ENCODE data around the gene RNF151. TPM values are rescaled to one million over a fixed set of nuclear protein-coding genes. Genes with fewer than 3 reads are reported as not detected.

RNF151 gene
- total RNA-seq, 1 experiment from 2014 or later = not detected

GRCh38 chr16:1976951-1977874 is 10.6 kb downstream of the RNF151 start:
- DNase-seq (ENCODE audit: low spot score) = no peak

- no peak for DNase-seq (ENCODE audit: low spot score)
Measured at GRCh38 chr16:1977875-1978268, 11.2 kb downstream of the RNF151 start.

GRCh38 chr16:1978476-1979120 is 11.9 kb downstream of the RNF151 start:
- DNase-seq (ENCODE audit: low spot score) = no peak

DNA sequence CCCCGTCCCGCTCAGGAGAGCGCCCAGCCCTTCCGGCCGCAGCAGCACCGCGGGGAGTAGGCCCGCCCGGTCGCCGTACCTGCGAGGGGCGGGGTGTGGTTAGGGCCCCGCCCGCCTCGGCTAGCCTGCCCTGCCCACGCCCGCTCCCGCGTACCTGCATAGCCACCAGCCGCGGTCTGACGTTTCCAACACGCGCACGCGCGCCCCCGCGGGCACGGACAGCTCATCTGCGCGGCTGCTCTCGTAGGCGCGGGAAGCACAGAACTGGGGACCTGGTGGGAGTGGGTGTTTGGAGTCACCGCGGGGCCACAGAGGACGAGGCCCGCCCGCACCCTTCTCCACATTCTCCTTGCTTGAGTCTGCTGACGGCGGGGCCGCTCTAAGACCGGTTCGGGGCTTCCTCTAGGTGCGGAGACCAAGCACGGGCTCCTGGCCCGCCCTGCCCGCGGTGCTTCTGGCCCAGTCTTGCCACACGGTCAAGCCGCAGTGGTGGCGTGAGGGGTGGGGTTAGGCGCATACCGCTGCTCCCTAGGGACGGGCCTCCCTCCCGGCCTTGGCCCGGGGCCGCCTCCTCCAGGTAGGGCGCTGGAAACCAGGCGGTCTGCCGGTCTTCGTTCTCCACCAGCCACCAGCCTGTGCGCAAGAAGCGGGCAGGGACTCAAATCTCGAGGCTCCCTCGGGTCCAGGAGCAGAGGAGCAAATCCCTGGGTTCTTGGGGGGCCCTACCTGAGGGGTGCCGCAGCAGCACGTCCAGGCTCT is 12.8 kb downstream of the RNF151 start:
- no peak for DNase-seq (ENCODE audit: low spot score)

DNA sequence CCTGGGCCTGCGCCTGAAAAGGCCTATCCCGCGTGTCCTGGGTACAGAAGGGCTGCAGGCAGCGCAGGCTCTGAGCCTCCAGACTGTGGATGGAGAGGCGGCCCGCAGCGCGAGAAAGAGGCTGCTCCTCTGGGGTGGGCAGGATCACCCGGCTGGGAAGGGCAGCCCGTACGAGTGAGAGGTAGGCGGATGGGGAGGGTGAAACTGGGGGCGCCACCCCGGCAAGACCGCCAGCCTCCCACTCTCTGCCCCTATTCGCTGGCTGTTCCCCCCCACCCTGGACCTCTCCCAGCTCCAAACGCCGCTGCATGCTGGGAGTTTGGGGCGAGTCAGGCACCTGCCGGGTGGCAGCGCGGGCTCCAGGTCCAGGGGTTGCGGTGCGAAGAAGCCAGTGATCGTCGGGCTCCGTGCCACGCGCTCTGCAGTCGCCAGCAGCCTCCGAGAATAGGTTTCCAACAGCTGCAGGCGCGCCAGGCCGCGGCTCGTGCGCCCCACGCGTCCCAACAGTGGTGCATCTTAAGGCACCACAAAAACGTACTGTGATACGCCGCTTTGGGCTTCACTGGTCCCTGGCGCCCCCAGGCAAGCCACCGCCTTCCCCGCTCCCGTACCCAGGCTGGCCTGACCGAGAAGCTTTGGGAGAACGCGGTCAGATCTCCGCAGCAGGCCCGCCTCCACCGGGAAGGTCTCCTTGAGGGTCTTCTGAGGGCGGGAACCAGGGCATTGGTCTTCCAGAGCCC is 13.5 kb downstream of the RNF151 start:
- no peak for DNase-seq (ENCODE audit: low spot score)

DNA sequence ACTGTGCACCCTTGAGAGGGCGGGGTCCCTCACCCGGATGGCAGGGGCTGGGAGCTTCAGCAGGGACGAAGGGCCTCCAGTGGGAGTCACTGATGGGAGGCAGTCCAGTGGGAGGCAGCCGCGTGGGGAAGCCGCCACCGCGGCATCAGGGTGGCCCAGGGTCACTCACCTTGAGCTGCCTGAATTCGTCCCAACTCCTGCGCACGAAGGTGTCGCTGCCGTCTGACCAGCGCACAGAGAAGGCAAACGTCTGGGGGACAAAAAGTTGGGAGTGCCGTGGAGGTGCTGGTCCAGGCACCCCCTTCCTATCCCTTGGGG is 14.1 kb downstream of the RNF151 start:
- DNase-seq (ENCODE audit: low spot score) = no peak

DNA sequence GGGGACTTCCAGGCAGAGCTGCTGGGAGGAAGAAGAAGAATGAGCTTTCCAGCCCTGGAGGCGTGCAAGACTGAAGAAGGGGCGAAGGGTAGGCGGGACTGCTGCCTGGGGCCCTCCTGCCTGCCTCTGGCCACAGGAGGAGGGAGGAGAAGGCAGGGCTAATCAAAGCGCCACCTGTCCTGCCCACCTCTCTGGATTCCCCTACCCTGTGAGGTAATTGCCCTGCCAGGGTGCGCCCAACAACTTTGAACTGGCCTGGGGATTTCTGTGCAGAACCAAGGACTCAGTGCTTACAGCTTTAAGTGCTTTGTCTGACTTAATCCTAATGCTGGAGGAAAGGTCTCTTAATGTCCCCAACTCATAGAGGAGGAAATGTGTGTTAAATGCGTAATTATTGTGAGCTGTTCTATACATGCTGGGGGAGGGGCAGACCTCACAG is 14.8 kb downstream of the RNF151 start, which contains the start of gene NOXO1:
NOXO1 (minus strand) TSS at position 72 of the 439 bp plus-strand sequence. CDS start 290 bp downstream, outside the sequence.
- DNase-seq (ENCODE audit: low spot score) = no peak

- no peak for DNase-seq (ENCODE audit: low spot score)
Measured at GRCh38 chr16:1982013-1982433, 15.4 kb downstream of the RNF151 start.

DNA sequence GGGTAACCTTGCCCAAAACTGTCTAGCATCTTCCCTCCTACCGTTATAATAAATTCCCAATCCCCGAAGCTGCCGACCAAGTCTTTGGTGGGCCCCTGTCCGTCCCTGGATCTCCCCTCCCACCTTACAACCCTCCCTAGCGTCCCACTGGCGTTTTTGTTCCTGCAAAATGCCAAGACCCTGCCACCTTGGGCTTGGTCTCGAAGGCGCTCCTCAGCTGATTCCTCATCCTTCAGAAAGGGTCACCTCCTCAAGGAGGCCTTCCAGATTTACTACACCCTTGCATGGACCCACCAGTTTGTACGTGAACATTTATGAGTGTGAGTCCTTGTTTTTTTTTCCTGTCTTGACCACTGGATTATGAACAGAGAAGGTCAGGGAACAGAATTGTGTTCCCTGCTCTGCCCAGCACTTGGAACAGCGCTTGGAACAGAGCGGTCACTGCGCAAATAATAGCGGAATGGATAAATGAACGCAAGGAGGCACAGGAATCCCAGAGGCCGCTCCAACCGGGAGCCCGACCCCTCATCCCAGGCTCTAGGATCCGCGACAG is 16.4 kb downstream of the RNF151 start:
- DNase-seq (ENCODE audit: low spot score) = no peak

DNA sequence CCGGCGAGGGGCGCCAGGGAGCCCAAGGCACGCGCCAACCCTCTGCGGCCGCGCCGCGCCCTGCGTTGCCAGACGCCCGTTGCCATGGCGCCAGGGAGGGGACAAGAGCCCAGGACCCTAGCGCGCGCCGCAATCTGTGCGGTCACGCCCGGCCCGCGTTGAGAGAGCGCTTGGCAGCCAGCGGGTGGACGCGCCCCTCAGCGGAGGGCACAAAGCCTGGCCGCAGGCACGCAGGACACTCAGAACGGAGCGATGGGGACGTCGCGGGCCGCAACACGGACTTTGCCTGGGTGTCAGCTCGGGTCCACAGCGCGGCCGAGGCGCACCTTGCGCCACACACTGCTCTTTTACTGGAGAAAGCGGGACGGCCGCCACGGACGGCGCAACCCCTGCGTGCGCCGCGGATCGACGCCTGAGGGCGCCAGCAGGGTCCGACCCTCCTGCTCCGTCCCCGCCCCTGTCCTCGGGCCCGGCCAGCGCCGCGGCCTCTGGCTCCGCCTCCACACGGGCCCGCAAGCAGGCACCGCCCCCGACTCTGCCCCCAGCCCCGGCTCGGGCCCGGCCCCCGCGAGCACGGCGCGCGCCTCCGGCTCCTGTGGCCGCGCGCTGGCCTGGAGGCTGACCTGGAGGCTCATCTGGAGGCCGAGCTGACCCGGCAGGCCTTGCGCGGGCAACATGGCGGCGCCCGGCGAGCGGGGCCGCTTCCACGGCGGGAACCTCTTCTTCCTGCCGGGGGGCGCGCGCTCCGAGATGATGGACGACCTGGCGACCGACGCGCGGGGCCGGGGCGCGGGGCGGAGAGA is 17.1 kb downstream of the RNF151 start, which contains the start of gene GFER:
GFER (plus strand) TSS at position 650 of the 803 bp plus-strand sequence; CDS start at position 676, 26 bp downstream.
- peak; percentile 77 for DNase-seq (ENCODE audit: low spot score)

GRCh38 chr16:1984347-1985225 is 17.9 kb downstream of the RNF151 start:
- no peak for DNase-seq (ENCODE audit: low spot score)

- no peak for DNase-seq (ENCODE audit: low spot score)
Measured at GRCh38 chr16:1985466-1986150, 19.0 kb downstream of the RNF151 start.

DNA sequence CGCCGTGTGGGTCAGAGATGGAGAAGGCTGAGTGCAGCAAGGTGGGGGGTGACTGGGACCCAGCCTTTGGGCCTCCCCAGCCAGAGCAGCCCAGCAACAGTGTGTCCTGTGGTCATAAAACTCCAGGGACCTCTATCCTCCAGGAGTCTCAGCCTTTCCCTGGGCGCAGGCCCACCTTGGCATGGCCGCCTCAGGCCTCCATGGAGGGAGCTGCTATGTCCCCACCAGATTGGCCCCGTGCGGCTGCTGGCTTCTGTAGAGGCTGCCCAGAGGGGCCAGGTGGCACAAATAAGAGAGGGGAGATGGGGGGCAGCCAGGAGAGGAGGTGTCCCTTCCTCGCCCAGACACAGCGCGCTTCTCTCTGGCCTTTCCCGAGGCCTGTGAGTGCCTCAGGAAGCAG is 20.5 kb downstream of the RNF151 start:
- DNase-seq (ENCODE audit: low spot score) = no peak

DNA sequence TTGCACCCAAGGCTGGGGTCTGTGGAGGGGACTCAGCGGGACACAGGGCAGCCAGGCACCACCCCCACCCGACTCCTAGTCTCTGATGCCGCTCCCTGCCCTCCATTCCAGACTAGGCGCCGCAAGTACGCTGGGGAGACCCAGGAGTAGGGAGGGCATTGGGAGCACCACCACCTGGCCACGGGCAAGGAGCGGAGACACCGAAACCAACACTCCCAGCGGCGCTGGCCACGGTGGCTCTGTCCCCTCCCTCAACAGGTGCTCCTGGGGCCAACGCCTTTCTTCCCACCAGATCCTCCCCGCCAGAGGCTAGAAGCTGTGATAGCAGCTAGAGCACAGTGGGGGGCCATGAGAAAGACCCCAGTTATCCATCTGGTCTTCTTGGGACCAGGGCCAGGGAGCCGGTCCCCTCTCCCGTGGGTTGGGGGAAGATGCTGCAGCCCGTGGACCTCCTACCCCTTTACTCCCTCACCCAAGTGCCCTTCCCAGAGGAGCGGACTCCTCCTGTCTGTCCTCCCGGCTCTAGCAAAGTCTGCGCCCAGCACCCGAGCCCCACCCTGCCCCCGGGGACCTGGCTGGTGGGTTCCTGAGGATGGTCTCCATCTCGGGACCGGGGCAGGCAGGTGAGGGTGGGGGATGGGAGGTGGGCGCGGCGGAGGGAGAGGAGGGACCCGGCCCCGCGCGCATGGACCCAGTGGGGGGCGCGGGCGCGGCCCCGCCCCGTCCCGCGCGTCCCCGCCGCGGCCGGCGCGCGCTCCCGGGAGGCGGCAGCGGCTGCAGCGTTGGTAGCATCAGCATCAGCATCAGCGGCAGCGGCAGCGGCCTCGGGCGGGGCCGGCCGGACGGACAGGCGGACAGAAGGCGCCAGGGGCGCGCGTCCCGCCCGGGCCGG is 22.8 kb downstream of the RNF151 start, which contains the start of gene SYNGR3:
SYNGR3 (plus strand) TSS at position 762 of the 892 bp plus-strand sequence. CDS start 133 bp downstream, outside the sequence.
- DNase-seq (ENCODE audit: low spot score) = no peak

- DNase-seq (ENCODE audit: low spot score) = no peak
Measured at GRCh38 chr16:1990101-1990350, 23.4 kb downstream of the RNF151 start.

GRCh38 chr16:1990351-1991134 is 23.9 kb downstream of the RNF151 start:
- DNase-seq (ENCODE audit: low spot score) = no peak

- DNase-seq (ENCODE audit: low spot score) = no peak
Measured at GRCh38 chr16:1991135-1991551, 24.5 kb downstream of the RNF151 start.

All from A172 (cell line).